M059J (cell line): ENCODE data around the gene ACSF2. TPM values are rescaled to one million over a fixed set of nuclear protein-coding genes. Genes with fewer than 3 reads are reported as not detected.
"Not testable (repeated sequence)": the region's sequence is repeated elsewhere in the genome, so short reads cannot be mapped to it uniquely, and the experiment has no call there.

Source experiments
- DNase-seq: peaks from one replicate; pipeline ENCODE4 v3.0.0-alpha.2; 2012; ENCODE audit warnings: low read depth
- total RNA-seq: library from RNA; depleted of rRNA; stranded (reverse); fragments of >200 nt; shearing (Covaris generic); gene quantifications from 2 replicates; pipeline ENCODE4 v1.2.3, GENCODE V29; 2014

The ACSF2 gene
- total RNA-seq, 1 experiment from 2014 or later = 29.1 TPM

DNA sequence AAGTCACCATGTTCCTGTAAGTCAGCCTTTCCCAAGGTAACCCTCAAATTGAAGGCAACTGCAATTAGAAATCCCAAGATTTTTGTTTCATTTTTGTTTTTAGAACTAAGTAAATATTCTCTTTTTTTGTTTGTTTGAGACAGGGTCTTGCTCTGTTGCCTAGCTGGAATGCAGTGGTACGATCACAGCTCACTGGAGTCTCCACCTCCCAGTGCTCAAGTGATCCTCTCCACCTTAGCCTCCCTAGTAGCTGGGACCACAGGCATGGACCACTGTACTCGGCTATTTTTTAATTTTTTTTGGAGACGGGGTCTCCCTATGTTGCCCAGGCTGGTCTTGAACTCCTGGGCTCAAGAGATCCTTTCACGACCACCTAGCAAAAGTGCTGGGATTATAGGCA, 18.1 kb upstream of the ACSF2 start:
- no peak for DNase-seq

DNA sequence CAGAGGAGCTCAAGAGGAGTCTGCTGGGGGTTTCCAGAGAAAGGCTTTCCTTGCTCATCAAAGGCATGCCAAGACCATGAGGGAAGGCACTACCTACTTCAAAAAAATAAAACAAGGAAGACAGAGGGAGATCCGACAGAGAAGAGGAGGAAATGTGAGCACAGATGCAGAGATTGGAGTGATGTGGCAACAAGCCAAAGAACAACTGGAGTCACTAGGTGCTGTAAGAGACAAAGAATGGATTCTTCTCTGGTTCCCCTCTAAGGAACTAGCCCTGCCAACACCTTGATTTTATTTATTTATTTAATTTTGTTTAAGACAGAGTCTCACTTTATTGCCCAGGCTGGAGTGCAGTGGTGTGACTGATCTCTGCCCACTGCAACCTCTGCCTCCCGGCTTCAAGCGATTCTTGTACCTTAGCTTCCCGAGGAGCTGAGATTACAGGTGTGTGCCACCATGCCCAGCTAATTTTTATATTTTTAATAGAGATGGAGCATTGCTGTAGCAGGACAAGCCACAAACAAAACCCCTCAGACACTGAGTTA, 13.8 kb upstream of the ACSF2 start:
- DNase-seq = no peak

DNA sequence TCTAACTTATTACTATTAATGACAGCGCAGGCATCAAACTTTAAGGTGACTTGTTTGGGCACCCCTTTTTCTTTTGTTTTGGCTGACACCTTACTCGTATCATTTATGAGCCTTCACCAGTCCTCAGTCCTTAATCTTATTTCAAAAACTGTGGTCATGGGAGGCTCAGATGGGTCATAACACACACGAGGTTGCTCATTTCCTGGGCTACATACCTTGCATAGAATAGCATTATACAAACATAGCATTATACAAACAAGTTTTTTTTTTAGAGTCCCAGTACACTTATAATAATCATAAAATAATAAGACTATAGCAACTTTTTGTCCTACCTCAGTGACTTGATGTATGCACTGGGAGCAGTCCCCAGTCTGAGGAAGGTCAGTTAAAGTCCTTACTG, 11.2 kb upstream of the ACSF2 start:
- DNase-seq = no peak

DNA sequence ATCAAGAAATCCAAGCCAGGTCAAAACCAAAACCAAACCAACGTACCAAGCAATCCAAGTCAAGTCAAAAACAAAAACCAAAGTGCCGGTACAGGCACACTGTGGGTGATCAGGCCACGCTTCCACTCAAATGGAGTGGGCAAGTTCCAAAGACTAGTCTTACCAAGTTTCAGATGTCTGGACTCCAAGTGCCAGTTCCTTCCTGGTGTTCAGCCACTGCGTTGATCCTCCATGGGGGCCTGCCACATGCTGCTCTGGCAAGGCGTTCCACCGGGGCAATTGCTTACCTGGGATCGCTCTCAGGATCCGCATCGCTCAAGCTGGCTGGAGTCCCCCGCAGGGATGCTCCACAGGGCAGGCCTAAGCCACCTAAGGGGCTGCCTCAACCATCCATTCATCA, 6.4 kb upstream of the ACSF2 start:
- DNase-seq = not testable (repeated sequence)

DNA sequence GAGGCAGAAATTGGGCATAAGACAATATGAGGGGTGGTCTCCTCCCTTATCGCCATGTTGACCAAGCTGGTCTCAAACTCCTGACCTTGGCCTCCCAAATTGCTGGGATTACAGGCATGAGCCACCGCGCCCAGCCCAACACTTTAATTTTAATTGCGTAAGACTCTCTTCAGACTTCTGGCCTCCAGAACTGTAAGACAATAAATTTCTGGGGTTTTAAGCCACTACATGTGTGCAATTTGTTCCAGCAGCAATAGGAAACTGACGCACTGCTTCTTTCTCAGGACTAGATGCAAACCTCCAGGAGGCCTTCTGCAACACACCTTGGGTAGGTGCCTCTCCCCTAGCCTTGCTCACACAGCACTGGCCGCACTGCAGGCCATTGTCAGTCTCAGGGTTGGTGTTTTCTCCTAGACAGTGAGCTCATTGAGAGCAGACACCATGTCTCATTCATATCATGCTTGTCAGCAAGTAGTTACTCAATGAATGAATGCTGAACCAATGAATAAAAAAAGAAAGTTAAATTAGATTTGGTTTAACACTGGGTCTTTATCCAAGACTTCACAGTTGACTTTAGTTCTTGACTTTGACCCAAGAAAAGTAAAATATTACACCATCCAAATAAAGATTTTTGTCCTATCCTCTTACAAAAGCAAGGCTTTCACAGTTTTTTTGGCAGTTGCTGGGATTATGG, 5.5 kb upstream of the ACSF2 start:
- DNase-seq = no peak

DNA sequence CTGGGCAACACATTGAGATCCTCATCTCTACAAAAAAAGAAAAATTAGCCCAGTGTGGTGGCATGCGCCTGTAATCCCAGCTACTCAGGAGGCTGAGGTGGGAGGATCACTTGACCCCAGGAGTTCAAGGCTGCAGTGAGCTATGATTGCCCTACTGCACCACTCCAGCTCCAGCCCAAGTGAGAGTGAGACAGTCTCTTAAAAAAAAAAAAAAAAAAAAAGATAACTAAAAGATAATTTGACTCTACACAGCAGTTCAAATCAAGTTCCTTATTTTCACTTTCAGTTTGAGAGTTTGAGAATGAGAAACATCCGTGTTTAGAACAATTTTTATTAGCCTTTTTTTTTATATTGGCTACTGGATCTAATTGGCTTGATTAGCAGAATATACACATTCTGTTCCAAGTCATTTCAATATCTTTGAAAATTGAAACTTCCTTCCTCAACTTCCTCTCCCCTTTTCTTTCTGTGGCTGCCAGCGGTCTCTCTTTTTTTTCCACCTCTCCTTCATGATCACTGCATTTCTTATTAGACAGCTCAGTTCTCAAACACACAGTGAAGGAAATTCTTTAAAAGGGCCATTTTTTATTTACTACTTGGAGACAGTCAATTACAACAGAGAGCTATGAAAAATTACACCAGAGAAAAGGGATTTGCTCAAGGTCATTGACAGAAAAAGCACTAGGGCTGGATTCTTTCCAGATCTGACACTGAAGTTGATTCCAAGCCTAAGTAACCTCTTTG, 4.5 kb upstream of the ACSF2 start:
- peak; percentile 31 for DNase-seq

DNA sequence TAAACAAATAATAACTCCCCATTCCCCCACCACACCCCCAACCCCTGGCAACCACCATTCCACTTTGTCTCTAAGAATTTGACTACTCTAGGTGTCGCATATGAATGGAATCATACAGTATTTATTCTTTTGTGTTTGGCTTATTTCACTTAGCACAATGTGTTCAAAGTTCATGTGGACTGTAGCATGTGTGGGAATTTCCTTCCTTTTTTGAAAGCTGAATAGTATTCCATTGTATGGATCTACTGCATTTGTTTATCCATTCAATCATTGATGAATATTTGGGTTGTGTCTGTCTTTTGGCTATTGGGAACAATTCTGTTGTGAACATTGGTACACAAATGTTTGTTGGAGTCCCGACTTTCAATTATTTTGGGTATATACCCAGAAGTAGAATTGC, 3.3 kb upstream of the ACSF2 start:
- DNase-seq = no peak

DNA sequence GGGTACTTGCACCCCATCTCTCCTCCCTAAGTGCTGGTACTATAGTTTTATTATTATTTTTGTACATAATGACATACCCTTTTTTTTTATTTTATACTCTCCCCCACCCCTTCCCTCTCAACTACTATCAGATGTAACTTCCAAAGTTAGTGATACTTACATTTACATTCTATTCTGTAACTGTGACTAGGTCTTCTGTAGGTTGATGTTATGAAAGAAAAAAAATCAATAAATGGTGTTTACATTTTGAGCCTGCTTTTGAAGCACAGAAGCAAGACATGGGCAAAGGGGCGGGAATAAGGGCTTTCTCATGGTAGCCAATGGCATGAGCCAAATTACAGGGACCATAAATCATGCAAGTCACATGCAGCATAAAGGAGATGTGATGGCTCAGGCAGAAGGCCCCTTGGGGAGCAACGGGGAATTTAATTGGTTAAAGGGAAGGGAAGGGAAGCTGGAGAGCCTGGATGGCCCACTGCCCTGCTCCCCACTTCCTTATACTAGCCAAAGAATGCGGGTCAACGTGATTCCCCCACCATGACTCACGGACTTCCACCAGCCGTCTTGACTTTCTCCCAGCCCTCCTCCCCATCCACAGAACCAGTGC, 2.4 kb upstream of the ACSF2 start:
- peak; percentile 96 for DNase-seq

DNA sequence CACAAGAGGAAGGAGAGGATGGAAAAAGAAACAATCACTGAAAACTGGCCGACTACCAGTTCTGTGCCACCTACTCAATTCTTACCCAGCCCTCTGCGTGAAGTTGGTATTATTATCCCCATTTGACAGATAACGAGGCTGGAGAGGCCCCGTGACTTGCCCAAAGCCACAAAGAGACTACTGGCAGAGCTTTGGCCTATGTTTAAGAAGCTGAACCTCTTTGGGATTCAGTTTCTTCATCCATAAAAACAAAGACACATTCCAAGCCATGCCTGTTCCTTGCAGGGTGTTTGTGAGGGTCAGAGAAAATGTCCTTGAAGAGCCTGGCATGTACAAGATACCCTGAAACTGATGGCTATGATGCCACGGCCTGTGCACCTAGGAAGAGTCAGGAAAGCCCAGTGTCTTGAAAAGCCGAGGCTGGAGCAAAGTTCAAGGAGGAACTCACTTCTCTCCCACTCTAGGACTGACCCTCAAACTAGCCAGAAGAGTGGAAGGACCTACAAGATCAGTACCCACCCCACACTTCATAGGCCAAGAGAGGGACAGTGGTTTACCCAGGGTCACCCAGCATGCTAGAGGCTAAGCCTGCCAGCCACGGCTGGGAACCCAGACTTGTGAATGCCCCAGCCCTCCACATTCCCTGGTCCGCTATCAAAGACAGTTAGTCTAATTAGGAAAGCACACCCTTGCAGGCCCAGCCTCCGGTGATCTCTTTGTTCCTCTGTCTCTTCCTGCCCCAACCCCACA, 1.6 kb upstream of the ACSF2 start:
- no peak for DNase-seq

DNA sequence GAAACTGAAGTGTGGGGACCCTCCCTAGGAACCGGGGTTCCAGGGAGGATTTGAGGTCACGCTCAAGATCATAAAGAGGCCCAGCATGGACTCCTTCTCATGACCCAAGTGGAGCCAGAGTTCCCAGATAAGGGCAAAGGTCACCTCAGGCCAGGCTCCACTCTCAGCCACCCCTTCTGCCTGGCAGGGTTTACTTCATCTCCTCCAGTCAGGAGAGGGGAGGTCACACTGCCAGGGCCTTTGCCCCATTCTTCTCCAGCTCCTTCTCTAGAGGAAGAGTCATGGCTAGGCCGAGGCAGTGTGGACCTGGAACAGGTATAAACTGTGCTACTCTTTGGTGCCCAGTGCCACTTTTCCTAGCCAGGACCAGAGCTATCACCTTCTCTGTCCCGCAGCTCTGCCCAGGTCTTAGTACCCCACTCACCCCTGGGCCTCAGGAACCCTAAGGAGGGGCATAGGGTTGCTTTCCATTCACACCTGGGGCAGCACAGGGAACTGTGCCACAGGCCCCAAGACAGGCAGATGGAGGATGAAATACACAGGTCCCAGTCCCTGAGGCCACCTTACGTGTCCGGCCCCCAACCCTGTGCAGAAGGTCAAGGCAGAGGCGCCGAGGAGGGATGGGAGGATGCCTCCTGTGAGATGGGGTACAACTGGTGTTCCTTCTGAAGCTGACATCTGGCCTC, 879 bp upstream of the ACSF2 start:
- no peak for DNase-seq

DNA sequence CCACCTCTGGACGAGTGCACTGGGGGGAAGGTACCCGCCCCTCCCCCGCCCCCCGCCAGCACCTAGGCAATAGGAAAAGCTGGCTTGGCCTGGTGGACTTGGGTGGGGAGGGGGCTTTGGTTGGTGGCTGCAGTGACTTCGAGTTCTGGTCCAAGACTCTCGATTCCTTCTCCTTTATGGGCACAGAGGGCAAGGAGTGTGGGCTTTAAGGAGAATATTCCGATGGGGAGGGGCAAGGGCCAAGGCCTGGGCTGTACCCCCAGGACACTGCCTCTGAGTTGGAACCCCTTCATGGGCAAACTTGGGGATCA, 409 bp downstream of the ACSF2 start:
- no peak for DNase-seq

DNA sequence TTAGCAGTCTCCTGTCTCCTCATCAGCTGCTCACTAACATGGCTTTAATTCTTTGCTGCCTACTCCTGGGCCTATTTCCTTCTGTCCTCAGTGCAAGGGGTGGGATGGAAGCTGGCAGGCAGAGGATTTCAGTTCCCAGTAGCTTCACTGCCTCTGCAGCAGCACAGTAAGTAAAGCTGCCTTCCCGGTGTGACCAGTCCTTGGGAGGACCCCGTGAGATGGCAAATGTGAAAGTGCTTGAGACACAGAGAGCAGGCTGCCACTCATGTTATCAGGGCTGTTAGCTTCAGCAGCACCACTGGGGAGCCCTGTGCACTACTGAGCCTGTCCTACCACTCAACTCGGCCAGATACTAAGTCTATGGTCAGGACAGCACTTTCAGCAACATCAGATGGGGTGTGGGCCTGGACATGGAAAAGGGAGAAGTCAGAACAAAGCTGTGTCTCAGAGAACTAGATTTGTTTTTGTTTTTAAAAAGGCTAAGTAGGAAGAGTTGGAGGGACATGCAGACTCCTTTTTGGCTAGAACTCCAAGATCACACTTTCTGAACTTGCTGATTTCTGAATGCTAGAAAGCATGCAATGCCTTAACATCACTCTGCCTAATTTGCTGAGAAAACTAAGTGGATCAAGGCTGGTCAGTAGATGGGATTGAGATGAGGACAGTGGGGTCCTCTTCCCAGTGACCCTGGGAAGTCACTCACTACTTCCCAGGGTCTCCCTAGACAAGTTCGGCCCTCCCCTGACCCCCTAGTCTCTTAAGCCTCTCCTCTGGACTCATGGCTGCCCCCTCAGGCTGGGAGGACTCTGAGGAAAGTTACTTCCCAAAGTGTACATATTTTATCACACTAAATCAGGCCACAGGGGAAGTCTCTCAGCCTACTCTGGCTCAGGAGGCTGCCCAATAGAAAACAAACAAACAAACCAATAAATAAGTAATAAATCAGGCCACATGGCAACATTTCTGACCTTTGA, 1.1 kb downstream of the ACSF2 start:
- peak; percentile 41 for DNase-seq

DNA sequence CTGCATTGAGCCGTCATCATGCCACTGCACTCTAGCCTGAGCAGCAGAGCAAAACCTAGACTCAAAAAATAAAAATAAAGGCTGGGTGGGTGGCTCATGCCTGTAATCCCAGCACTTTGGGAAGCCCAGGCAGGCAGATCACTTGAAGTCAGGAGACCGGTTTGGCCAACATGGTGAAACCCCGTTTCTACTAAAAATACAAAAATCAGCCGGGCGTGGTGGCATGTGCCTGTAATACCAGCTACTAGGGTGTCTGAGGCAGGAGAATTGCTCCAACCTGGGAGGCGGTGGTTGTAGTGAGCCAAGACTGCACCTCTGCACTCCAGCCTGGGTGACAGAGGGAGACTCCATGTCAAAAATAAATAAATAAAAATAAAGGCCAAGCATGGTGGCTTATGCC, 2.1 kb downstream of the ACSF2 start:
- DNase-seq = not testable (repeated sequence)

DNA sequence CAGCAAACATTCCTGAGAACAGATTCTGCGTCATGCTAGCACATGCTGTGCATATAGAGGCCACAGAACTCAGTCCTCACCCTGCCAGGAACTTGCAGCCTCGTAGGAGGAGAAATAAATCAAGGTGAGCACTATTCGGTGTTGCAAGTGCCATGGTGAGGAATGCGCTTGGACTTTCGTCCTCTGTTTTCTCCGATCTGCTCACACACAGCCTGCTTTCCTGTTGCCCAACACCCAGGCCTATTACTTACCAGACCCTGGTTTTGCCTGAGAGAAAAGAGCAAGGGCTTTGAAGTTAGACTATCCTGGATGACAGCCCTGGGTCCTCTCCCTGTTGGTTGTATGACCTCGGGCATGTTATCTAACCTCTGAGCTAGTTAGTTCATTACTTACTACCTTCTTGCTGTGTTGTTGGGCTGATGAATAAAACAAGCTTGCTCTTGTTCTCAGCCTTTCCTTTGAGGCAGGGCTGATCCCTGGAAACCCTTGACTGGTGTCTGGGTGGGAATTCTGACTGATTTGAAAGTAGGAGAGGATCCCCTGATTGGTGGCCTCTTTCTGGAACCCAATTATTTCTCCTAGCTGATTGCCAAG, 2.9 kb downstream of the ACSF2 start:
- no peak for DNase-seq

DNA sequence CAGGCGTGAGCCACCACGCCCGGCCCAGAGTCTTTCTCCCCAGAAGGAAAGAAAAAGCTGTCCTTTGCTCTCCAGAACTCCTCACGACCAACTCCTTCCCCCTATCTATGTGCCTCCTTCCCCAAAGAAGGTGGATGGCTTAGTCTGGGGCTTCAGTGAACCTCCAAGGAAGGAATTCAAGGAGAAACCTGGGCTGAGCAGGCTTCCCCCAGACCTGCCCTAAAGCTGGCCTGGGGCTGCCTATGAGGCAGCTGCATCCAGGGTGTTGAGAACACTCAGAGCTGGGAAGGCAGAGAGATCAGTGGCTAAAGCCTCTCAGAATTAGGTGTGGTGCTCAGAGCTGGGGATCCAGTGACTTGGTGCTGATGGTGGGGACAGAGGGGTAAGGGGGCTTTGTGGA, 3.8 kb downstream of the ACSF2 start:
- no peak for DNase-seq

DNA sequence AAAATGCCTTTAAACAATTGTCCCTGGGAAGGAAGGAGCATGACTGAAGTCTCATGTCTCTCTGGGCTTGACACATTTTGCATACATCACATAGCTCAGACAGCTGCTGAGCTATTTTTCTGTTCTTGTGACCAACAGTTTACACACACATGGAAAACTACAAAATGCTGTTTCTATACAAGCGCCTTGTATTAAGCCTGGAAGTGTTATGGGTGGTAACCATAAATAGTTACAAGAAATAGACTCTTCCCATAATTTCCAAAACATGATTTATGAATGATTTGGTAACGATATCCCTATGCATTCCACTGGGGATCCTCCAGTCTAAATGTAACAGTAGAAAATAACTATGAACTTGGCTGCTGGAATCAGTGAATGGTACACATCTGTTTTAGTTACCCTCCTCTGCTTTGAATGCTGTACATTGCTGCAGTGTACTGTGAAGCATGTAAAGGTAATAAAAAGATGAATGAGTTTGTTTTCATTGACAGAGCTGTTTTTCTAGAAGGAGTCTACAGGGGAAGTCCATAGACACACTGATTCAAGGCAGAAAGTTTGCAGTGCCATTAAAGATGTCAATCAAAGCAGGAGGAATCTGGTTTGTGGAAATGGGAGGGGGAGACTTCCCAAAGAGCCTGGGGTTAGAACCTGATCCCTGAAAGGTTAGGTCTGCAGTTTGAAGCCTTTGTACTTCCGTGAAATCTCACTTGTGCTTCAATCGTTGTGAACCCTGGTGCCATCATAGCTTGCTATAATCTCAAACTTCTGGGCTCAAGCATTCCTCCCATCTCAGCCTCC, 5.0 kb downstream of the ACSF2 start:
- DNase-seq = no peak

DNA sequence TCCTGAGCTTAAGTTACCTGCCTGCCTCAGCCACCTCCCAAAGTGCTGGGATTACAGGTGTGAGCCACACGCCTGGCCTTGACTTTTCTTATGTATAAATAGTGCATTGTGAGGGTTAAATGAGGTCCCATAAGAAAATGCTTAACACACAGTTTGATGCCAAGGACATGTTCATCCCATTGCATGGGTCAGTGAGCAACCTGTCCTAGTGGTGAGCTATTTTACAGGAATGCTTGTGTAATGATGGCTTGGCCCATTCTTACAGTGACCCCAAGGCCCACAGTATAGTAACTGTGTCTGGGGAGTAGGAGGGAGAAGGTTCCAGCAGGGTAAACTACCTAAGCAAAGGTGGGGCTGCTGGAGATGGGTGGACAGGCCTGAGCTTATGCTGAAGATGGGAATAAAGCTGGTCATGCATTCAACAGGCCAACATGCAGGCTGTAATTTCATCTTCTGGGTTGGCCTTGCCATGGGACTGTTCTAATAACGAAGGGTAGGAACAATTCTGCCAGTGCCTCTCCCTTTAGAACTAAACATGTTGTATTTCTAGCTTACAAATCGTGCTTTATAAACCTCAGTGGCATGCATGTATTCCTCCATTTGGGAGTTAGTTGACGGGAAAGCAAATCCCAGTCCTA, 6.2 kb downstream of the ACSF2 start:
- DNase-seq = peak; percentile 20

DNA sequence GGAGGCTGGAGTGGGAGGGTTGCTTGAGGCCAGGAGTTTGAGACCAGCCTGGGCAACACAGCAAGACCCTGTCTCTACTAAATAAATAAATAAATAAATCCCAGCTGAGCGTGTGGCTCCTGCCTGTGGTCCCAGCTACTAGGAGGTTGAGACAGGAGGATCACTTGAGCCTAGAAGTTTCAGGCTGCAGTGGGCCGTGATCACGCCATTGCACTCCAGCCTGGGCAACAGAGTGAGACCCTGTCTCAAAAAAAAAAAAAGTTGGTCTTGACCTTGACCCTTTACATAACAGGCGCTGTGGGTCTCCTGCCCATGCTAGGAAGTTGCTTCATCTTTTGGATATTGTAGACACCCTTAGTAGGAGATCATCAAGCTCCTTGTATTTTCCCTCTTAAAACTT, 11.4 kb downstream of the ACSF2 start:
- no peak for DNase-seq

DNA sequence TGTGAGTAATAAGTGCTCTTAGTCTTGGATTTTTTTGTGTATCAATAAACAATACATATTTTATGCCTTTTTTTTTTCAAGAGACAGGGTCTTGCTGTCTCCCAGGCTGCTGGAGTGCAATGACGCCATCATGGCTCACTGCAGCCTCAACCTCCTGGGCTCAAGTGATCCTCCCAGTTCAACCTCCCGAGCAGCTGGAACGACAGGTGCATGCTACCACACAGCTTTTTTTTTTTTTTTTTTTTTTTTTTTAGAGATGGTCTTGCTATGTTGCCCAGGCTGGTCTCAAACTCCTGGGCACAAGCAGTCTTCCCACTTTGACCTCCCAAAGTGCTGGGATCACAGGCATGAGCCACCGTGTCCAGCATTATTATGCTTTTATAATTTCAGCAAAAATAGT, 13.0 kb downstream of the ACSF2 start:
- no peak for DNase-seq
